Stomach (tissue), 9 donors: ENCODE results near the gene TMA7. TPM values are rescaled to one million over a fixed set of nuclear protein-coding genes. Genes with fewer than 3 reads are reported as not detected.

Experiments
- DNase-seq, 2 donors: peaks; one replicate each; pipeline versions ENCODE4 v3.0.0 to v3.0.0-alpha.2; 2013 to 2019
- H3K27ac ChIP-seq, 5 donors: fragments of 200-600 bp in 4 of 5; sonication (generic) in 4 of 5; one replicate each; pipeline ENCODE4 v1.5.1; 2013 to 2019; ENCODE audit warnings: mild to moderate bottlenecking in 1 of 5, moderate library complexity in 1 of 5
- H3K27me3 ChIP-seq, 3 donors: fragments of 200-600 bp; sonication (generic); one replicate each; pipeline ENCODE4 v1.5.1; 2017 to 2019; ENCODE audit warnings: mixed run types in 1 of 3
- H3K36me3 ChIP-seq, 4 donors: fragments of 200-600 bp; sonication (generic); 1 replicate in 3 of 4; 2 replicates in 1 of 4; pipeline ENCODE4 v1.5.1; 2016 to 2019
- H3K4me1 ChIP-seq, 4 donors: fragments of 200-600 bp; sonication (generic); one replicate each; pipeline ENCODE4 v1.5.1; 2016 to 2019
- H3K4me3 ChIP-seq, 4 donors: fragments of 200-600 bp; sonication (generic) in 3 of 4; one replicate each; pipeline ENCODE4 v1.5.1; 2016 to 2019; ENCODE audit warnings: mild to moderate bottlenecking in 1 of 4
- H3K9me3 ChIP-seq, 4 donors: fragments of 200-600 bp; sonication (generic); one replicate each; pipeline ENCODE4 v1.5.1; 2016 to 2019
- EP300 ChIP-seq: sonication (generic); formaldehyde crosslinking; IDR thresholded peaks from one replicate; pipeline ENCODE4 v1.6.1; 2017; ENCODE audit warnings: antibody characterized with exemption
- POLR2A ChIP-seq, 4 donors: fragments of 450-650 bp; IDR thresholded peaks; one replicate each; pipeline ENCODE4 v1.6.1; 2016; ENCODE audit warnings: antibody characterized with exemption in 4 of 4, control low read depth in 2 of 4, mild to moderate bottlenecking in 1 of 4, moderate library complexity in 1 of 4
- POLR2AphosphoS5 ChIP-seq, 3 donors: sonication (generic); formaldehyde crosslinking; IDR thresholded peaks; one replicate each; pipeline ENCODE4 v1.6.1; 2016; ENCODE audit warnings: antibody characterized with exemption in 3 of 3
- WGBS, 5 donors: extraction: QIAGEN DNeasy Blood & Tissue Kit in 3 of 5; methylation state at CpG; one replicate each; pipeline versions ENCODE4 v1.1.5 to v1.1.7; 2013 to 2018; 5-methylcytosine and 5-hydroxymethylcytosine counted together
- intact Hi-C: fragments of 100-400 bp; cut with DNase I; formaldehyde crosslinking; loops from one replicate; pipeline ENCODE4 v1.15.1; 2023; ENCODE audit warnings: low total_unique reads
- polyA plus RNA-seq, 3 donors: library from polyadenylated mRNA; stranded (reverse); fragments of 200-250 nt; gene quantifications; one replicate each; pipeline ENCODE4 v1.2.3, GENCODE V29; 2013
- total RNA-seq, 5 donors: library from RNA; depleted of rRNA; stranded (reverse); fragments of >200 nt; gene quantifications; one replicate each; pipeline versions ENCODE4 v1.1.0 to v1.2.3, GENCODE V29; 2014 to 2016
- TF ChIP-seq, protein P1 (sequence below), 7 experiments: fragments of 450-650 bp in 4 of 7; fragments of 200-600 bp in 3 of 7; sonication (generic) in 3 of 7; IDR thresholded peaks; one replicate each; pipeline ENCODE4 v1.5.1; 2016 to 2019; ENCODE audit warnings: antibody characterized with exemption in 7 of 7, control low read depth in 2 of 7, mild to moderate bottlenecking in 1 of 7
- donor health status: healthy with polysubstance abuse.
- donor health status: Bipolar disorder and iron deficiency.
- donor health status: healthy.

Gene TMA7
- total and polyA plus RNA-seq, 8 donors: 107 to 702 (median 266) TPM

- no peaks in the 10 kb centered on the region for H3K9me3 ChIP-seq
- intact Hi-C loops: no loop called here
- no peak for TF ChIP-seq POLR2A (IDR thresholded peaks at IDR 0.05)
- TF ChIP-seq EP300: no peak
- TF ChIP-seq, protein P1, sequence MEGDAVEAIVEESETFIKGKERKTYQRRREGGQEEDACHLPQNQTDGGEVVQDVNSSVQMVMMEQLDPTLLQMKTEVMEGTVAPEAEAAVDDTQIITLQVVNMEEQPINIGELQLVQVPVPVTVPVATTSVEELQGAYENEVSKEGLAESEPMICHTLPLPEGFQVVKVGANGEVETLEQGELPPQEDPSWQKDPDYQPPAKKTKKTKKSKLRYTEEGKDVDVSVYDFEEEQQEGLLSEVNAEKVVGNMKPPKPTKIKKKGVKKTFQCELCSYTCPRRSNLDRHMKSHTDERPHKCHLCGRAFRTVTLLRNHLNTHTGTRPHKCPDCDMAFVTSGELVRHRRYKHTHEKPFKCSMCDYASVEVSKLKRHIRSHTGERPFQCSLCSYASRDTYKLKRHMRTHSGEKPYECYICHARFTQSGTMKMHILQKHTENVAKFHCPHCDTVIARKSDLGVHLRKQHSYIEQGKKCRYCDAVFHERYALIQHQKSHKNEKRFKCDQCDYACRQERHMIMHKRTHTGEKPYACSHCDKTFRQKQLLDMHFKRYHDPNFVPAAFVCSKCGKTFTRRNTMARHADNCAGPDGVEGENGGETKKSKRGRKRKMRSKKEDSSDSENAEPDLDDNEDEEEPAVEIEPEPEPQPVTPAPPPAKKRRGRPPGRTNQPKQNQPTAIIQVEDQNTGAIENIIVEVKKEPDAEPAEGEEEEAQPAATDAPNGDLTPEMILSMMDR (IDR thresholded peaks at IDR 0.05): no peak
- TF ChIP-seq POLR2AphosphoS5 (IDR thresholded peaks at IDR 0.05): no peak
- H3K4me3 ChIP-seq: peak overlapping the region; percentile 70 to 88 (median 80)
- peaks cover 17 to 42% (median 33%) of the 10 kb centered on the region in 4 donors for H3K4me1 ChIP-seq
- peaks cover 4 to 37% (median 35%) of the 10 kb centered on the region in 4 donors for H3K36me3 ChIP-seq
- H3K27ac ChIP-seq: peak overlapping the region; percentile 90 to 95 (median 94)
- DNase-seq: peak in 1 of 2 donors; percentile 54
- WGBS, 5 donors: 0 to 2% (median 1%) methylated on average over 21 of the region's 21 CpGs
- H3K27me3 ChIP-seq: no peaks in the 10 kb centered on the region
These were observed 517 bp downstream of the TMA7 start for GRCh38 chr3:48440590-48440958.

GRCh38 chr3:48441940-48442339 is 1.9 kb downstream of the TMA7 start:
- no peak for TF ChIP-seq POLR2A (IDR thresholded peaks at IDR 0.05)
- TF ChIP-seq, protein P1 (IDR thresholded peaks at IDR 0.05): no peak
- TF ChIP-seq POLR2AphosphoS5 (IDR thresholded peaks at IDR 0.05): no peak
- no peak for TF ChIP-seq EP300
- Histone ChIP-seq H3K27me3 (no peaks in the 10 kb centered on the region), H3K36me3 (peaks cover 4 to 37% (median 35%) of the 10 kb centered on the region in 4 donors), H3K4me1 (peaks cover 24 to 48% (median 39%) of the 10 kb centered on the region in 4 donors), H3K9me3 (no peaks in the 10 kb centered on the region), H3K4me3 (peak overlapping the region in 2 of 4 donors; percentile 70 to 81), H3K27ac (peak overlapping the region in 1 of 5 donors; percentile 95)
- intact Hi-C loops: no loop called here
- 73 to 77% (median 76%) methylated on average over 6 of the region's 6 CpGs for WGBS, 5 donors
- no peak for DNase-seq

DNA sequence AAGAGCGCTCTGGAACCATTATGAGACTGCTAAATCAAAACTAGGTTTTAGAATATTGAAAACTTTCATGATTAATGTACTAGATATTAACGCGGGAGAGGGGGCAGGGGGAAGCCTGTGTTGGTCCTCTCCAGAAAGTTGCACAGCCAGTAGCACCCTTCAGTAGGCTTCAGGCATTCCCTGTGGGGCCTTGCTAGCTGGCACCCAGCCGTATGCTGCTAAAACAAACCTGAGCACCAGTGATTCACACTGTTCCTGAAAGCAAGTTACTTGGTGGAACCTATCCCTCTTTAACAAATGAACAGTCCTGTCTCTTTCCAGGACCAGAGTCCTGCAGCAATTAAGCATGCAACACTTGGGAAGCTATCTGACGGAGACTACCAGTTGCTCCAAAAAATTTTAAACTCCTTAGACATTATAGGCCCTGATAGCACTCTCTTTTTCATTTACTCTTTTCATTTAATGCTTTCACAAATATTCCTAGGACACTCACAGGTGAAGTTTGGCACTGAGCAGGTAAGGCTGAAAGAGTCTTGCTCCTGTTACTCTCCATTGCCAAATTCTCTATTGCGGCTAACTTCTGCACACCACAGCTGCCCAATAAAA is 5.3 kb downstream of the TMA7 start:
- Histone ChIP-seq H3K4me1 (peaks cover 27 to 57% (median 44%) of the 10 kb centered on the region in 4 donors), H3K9me3 (no peaks in the 10 kb centered on the region), H3K27me3 (no peaks in the 10 kb centered on the region), H3K4me3 (peak overlapping the region in 2 of 4 donors; percentile 75 to 82), H3K27ac (peak overlapping the region in 1 of 5 donors; percentile 96), H3K36me3 (peaks cover 4 to 40% (median 37%) of the 10 kb centered on the region in 4 donors)
- intact Hi-C loops: no loop called here
- TF ChIP-seq POLR2AphosphoS5 (IDR thresholded peaks at IDR 0.05) (no peak), POLR2A (IDR thresholded peaks at IDR 0.05) (no peak), EP300 (no peak)
- TF ChIP-seq, protein P1 (IDR thresholded peaks at IDR 0.05): no peak
- 58 to 71% (median 60%) methylated on average over 6 of the region's 6 CpGs for WGBS, 5 donors
- DNase-seq: no peak

- intact Hi-C loops: no loop called here
- no peak for DNase-seq
- Histone ChIP-seq H3K4me1 (peaks cover 24 to 51% (median 42%) of the 10 kb centered on the region in 4 donors), H3K36me3 (peaks cover 4 to 46% (median 43%) of the 10 kb centered on the region in 4 donors), H3K27me3 (no peaks in the 10 kb centered on the region), H3K4me3 (peak overlapping the region; percentile 75 to 93 (median 79)), H3K9me3 (no peaks in the 10 kb centered on the region), H3K27ac (peak overlapping the region; percentile 57 to 97 (median 93))
- TF ChIP-seq EP300: no peak
- TF ChIP-seq POLR2AphosphoS5 (IDR thresholded peaks at IDR 0.05): no peak
- TF ChIP-seq, protein P1 (IDR thresholded peaks at IDR 0.05): no peak
- no peak for TF ChIP-seq POLR2A (IDR thresholded peaks at IDR 0.05)
- WGBS, 5 donors: 9 to 16% (median 14%) methylated on average over 6 of the region's 6 CpGs
These were observed 6.0 kb downstream of the TMA7 start for GRCh38 chr3:48446043-48446424.
